GM21390 (cell line): ENCODE data around the gene DIAPH1.

Experiments used
- ATAC-seq: cut with Tn5 transposase; IDR thresholded peaks from one replicate; pipeline ENCODE4 v1.9.1; 2021; ENCODE audit not compliant: unreplicated experiment

DIAPH1 gene

GRCh38 chr5:141485321-141486055 is 133.3 kb downstream of the DIAPH1 start:
- ATAC-seq, result no peak

DNA sequence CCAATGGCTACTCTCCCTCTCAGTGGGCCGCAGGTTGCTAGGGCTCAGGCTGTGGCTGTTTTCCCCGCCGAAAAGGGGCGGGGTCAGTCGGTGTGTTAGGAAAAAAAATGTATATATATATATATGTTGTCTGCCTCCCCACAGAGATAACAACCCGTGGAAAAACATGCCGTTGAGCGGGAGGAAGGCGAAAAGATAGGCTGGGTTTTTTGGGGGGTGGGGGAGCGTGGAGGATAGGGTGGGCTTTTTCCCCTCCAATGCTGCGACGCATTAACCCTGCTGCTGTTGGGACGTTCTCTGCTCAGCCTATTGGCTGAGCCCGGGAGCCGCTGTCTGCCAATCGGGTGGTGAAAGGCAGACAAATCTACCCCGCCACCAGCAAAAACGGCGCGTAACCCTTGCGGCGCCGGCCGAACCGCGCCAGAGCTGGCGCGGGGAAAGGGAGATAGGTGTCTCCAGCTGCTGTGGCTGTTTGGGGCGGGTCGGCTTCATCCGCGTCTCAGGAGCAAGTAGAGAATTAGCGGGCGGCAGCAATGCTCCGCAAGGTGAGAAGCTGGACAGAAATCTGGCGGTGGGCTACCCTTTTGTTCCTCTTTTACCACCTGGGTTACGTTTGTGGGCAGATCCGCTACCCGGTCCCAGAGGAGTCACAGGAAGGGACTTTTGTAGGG is 134.0 kb downstream of the DIAPH1 start, which contains the start of gene PCDHGC4:
Gene PCDHGC4, plus strand, starts transcription at position 390 of the 671 bp plus-strand sequence. Its CDS starts 144 bp downstream, at position 534.
- ATAC-seq, result peak; percentile 46

GRCh38 chr5:141484310-141484640 is 134.5 kb downstream of the DIAPH1 start:
- no peak for ATAC-seq

GRCh38 chr5:141483902-141484301 is 134.9 kb downstream of the DIAPH1 start:
- no peak for ATAC-seq

- no peak for ATAC-seq
These were observed 139.0 kb downstream of the DIAPH1 start for GRCh38 chr5:141479776-141480175.

- ATAC-seq, result no peak
These were observed 140.4 kb downstream of the DIAPH1 start for GRCh38 chr5:141478321-141478945.

- ATAC-seq, result no peak
These were observed 141.0 kb downstream of the DIAPH1 start for GRCh38 chr5:141477815-141478214.

DNA sequence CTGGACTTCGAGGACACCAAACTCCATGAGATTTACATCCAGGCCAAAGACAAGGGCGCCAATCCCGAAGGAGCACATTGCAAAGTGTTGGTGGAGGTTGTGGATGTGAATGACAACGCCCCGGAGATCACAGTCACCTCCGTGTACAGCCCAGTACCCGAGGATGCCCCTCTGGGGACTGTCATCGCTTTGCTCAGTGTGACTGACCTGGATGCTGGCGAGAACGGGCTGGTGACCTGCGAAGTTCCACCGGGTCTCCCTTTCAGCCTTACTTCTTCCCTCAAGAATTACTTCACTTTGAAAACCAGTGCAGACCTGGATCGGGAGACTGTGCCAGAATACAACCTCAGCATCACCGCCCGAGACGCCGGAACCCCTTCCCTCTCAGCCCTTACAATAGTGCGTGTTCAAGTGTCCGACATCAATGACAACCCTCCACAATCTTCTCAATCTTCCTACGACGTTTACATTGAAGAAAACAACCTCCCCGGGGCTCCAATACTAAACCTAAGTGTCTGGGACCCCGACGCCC is 141.7 kb downstream of the DIAPH1 start:
- ATAC-seq, result no peak

- peak; percentile 25 for ATAC-seq
These were observed 142.5 kb downstream of the DIAPH1 start for GRCh38 chr5:141476132-141476911.

DNA sequence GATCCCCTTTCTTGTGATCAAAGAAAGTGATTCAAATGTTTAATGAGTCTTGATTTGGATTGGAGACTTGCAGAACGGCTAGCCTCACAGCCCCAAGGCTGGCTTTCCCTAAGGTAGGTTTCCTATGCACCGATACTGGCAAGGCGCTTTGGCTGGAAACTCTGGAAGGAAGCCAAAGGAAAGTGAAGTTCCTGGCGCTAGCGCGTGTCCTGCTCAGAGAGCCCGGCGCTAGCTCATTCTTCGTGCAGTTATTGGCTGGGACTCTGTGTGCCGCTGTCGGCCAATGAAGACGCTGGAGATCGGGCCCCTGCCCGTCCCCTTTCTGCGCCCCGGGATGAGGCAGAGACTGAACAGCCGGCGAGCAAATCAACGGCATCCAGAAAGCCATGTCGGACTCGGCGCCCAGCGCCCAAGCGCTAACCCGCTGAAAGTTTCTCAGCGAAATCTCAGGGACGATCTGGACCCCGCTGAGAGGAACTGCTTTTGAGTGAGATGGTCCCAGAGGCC is 143.1 kb downstream of the DIAPH1 start, which contains the start of gene PCDHGC3:
Gene PCDHGC3, plus strand, starts transcription at position 342 of the 507 bp plus-strand sequence. Its CDS starts 151 bp downstream, at position 493.
- ATAC-seq, result peak; percentile 99

DNA sequence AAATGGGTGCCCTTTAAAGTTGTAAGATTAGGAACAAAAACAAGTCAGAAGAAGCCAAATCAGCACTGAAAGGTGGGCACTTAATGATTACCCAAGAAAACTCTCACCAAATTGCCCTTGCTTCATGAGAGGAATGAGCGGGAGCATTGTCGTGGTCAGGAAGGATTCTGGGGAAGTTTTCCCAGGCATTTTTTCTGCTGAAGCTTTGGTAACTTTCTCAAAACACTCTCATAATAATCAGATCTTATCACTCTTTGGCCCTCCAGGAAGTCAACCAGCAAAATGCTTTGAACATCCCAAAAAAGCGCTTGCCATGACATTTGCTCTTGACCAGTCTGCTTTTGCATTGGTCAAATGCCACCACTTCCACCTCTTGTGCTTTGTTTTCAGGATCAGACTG is 153.4 kb downstream of the DIAPH1 start:
- no peak for ATAC-seq
